Fibroblast of gingiva (primary cell): ENCODE results near the gene USP36.

ENCODE experiments used
- DNase-seq: peaks from one replicate; pipeline ENCODE4 v3.0.0-alpha.2; 2011; ENCODE audit warnings: low read depth

Gene USP36

DNA sequence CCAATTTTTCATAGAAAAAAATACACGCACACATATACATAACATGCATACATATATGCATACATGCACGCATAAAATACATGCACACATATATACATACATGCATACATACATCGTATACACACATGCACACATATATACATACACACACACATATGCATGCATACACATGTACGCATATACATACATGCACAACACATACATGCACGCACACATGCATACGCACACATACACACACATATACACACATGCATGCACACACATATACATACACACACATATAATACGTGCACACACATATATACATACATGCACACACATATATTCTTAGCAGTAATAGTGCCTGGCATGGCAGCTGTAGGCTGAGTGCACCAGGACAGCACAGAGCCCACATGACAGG lies 24.9 kb downstream of the USP36 start:
- DNase-seq = no peak

DNA sequence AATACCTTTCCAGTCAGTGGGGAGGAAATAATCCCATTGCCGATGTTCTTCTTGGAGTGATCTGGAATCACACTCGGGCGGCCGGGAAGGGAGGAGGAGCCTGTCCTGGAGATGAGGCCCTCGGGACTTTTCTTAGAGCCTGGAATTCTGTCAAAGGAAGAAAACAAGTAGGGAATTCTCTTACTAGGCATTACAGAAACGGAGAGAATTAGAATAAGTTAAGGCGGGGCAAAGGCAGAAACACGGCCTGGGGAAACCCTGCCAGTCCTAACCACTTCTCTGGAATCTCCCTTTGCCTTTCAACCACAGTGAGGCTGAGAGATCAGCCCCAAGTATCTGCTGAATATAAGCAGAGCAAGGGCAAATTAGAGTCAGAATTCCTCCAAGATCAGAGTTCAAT lies 27.8 kb downstream of the USP36 start:
- DNase-seq = no peak

DNA sequence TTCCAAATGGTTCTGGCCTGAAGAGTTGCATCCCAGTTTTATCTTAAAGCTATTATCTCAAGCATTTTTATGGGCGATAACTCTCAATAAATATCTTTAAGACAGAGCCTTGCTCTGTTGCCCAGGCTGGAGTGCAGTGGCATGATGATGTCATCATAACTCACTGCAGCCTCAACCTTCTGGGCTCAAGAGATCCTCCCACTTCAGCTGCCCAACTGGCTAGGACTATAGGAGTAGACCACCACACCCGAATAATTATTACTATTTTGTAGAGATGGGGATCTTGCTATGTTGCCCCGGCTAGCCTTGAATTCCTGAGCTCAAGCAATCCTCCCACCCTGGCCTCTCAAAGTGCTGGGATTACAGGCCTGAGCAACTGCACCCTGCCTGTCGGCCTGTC lies 32.5 kb downstream of the USP36 start:
- DNase-seq = no peak

DNA sequence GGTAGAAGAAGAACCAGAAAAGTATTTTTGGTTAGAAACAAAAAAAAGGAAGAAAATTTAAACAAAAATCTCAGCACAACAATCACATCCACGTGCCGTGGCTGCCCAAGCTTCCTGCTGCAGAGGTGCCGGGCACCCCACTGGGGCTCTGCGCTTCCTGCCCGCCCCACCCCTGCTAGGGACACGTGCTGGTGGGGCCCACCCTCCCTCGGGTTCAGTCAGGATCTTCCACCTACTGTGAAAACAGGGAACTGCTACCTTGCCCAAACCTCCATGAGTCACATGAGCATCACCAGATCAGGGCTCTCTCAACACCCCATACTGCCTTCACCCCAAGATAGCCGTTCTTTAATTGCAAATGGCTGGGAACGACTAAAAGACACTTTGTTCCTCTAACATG lies 34.2 kb downstream of the USP36 start:
- DNase-seq = no peak

DNA sequence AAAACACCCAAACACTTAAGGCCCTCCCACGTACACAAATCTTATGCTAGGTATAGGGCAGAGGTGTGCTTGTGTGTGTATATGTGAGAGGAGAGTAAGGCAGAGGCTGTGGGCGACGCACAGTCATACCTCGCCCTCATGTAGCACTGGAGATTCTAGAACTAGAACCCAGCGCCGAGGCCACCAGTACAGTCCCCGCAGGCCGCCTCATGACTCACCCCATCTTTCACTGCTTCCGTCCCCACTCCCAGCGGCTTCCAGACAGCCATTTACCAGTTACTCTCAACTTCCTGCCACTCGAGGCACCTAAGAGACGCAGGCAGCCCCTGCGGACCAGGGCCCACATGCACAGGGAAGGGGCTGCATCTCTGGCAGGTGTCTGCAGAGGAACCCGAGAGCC lies 35.3 kb downstream of the USP36 start:
- no peak for DNase-seq

DNA sequence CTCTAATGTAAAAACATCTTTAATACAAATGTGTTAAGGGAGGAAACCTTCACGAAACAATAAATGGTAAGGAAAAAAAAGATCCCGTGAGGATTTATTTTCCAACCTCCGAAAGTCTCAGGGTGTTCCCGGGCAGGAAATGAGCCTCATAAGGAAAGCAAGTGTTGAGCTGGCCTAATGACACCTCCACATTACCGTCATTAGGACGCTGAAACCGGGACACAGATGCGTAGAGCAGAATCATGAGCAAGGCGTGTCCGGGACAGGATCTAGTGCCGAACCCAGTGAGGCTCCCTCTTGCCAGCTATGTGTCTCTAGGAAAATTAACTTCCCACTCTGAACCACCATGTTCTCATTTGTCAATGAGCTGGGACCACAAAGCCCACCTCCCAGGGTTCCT lies 35.8 kb downstream of the USP36 start:
- no peak for DNase-seq

DNA sequence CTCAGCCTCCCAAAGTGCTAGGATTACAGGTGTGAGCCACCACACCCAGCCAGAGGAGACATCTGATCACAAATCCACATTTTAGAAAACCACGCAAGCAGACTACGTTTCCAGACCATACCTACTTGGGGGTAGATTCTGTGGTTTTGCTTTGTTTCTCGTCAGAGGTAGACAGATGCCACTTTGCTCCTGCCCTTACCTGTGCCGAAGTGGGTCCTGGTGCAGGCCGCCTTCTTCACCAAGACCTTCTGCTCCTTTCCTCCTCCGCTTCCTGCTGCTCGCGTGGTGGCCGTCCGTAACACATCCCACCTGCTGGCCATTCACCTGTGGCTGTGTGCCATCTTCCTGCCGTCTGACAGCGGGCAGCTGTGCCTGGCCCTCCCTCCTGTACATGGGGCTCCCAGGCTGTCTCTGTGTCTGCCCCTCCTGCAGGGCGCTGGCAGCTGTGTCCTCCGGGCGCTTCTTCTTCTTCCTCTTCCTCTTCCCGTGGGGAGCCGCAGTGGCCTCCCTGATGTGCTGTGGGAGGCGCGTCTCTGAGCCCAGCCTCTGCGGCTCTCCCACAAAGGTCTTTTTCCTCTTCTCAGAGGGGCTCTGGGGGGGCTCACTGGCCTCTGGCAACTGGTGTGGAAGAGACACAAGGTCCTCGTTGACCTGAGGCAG lies 37.3 kb downstream of the USP36 start:
- DNase-seq = no peak

DNA sequence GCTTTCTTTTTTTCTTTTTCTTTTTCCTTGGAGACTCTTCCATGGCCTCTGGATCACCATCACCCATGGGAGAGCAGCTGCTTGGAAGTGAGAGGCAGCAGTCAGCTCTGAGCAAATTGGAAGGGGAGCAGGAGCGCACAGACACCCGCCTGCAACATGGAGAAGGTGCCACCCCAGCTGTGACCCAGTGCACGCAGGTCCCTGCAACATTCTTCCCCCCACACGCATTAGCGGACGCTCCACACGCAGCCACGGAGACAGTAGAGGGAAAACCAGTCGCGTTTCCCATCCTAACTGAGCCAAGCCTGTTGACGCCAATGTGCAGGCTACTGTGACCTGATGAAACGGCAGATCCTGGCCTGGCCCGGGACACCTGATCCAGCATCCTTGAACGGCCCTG lies 38.2 kb downstream of the USP36 start:
- DNase-seq = no peak

DNA sequence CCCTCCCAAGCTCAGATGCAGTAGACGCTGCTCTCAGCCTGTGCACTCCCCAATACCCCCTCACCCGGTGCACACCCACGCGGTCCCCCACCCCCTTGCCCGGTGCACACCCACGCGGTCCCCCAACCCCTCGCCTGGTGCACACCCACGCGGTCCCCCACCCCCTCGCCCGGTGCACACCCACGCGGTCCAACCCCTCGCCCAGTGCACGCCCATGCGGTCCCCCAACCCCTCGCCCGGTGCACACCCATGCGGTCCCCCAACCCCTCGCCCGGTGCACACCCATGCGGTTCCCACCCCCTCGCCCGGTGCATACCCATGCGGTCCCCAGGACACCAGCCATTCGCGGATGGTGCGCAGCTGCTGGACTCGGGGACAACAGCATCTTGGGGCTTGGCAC lies 38.6 kb downstream of the USP36 start:
- no peak for DNase-seq

DNA sequence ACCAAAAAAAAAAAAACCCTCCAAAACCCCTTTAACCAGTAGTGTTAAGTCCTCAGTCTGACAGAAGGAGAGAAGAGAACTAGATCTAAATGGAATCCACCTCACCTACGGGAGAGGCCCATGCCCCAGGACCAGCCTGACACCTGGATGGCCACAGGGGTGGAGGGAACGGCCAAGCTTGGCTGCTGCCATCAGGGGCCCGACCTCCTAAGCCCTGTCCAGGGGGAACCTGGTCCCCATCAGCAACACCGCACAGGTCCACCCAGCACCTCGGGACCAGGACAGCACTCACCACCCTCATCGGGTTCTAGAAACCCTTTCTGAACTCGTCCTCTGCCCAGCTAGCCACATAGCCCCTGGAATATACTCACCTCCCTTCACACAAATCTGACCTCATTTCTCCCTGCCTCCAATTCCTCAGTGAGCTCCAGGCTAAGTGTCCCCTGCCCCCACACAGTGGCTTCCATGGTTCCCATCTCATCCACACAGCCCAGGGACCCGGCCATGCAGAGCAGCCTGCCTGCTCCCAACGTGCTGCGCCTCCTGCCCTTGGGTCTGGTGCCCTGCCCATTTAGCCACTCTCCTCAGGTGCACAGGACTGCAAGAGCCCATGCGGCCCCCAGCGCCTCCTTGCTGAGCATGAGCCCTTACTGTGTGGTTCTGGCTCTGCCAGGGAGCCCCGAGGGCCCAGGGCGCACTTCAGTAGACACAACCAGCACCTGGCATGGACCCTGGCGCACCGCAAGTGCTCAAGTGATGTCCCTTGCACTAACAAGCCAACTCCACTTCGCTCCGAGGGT lies 40.3 kb downstream of the USP36 start:
- no peak for DNase-seq

DNA sequence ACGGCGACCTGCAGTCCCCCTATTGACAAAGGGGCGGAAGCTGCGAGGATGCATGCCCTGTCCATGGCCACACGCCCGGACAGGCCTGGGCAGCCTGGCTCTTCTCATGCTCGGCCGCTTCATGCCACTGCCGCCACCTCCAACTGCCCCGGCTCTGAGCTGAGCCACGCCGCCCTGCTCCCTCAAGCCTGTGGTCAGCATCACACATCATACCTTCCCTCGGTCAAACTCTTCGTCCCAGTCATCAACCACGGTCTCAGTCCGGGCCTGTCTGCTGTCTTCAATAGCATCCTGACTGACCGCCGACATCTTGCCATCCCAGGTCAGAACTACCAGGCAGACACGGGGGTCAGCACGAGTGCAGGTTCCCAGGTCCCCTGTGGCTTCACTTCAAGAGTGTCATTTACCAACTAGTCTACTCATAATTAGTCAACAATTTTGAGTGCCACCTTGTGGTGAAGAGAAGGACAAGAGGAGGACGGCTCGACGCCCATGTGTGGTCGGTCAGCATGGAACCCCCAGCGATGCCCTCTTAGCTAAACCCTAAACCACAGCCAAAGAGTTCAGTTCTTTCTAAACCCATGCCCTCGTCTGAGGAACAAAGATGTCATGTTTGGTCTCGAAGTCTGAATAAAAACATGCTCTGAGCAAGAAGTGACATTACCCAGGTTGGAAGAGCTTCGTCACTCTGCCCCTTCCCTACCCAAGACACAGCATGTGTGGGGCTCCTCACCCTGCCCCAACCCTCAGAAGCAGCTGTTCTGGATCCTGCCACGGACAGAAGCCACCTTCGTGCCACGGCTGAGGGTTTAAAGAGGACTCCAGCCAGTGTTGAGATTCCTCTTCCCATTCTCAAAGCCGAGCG lies 41.7 kb downstream of the USP36 start:
- DNase-seq = no peak

DNA sequence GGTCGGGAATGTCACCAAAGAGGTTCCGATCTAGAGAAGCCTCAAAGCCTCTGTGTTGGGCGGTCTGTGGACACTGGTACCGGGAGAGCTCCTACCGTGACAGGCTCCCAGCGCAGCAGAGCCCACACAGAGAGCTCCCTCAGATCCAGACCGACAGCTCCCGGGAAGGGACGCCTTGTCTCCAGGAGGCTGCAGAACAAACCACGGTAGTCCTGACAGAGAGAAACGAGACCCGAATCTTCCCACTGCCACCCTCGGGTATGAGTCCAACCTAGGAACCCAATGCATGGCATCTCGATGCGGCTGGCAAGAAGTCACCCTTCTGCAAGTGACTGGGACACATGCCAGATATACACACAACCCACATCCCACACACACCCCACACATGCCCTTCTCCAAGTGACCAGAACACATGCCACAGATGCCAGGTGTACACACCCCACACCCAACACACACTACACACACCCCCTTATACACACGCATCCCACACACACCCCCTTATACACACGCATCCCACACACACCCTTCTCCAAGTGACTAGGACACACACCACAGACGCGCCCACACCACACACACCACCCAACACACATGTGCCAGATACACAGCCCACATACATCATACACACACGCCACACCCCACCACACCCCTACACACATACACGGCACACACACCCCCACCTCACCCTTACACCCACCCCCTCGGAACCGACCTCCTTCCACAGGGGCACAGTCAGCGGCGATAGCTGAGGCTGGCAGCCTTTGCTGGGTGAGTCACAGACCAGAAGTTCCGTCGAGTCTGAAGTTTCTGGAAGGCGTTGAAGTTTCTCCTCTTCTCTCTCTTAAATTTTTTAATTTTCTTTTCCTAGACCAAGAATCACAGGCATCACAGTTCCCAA lies 42.7 kb downstream of the USP36 start:
- DNase-seq = no peak

DNA sequence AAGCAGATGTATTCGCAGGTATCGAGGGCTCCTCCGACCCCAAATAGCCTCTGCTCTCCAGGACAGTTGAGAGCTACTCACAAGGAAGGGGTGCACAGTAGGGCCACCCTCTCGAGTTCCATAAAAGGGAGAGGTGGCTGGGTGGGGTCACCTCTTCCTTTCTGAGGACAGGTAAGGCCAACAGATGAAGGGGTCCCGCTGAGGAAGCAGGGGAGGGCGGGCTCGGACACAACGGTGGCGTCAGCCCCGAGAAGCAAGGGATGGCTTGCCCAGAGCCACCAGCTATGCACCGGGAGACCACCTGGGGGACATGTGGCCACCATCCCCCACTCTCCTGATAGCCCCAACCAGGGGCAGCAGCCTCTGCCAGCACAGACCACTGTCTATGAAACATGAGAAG lies 43.4 kb downstream of the USP36 start:
- DNase-seq = no peak

DNA sequence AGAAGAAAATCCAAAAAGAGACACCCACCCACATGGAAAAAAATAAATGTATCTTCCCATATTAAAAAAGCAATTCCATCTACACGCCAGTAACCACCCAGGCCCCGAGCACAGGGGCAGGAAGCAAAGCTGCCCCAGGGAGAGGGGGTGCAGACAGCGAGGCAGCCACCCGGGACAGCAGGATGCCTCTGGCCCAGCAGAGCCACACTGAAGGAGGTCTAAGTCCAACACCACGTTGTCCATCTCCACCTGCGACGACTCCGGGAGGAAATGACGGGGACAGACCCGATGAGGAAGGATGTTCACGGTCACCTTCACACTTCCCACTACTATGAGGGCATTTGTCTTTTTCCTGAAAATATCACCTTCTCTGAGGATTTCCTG lies 44.1 kb downstream of the USP36 start:
- no peak for DNase-seq

DNA sequence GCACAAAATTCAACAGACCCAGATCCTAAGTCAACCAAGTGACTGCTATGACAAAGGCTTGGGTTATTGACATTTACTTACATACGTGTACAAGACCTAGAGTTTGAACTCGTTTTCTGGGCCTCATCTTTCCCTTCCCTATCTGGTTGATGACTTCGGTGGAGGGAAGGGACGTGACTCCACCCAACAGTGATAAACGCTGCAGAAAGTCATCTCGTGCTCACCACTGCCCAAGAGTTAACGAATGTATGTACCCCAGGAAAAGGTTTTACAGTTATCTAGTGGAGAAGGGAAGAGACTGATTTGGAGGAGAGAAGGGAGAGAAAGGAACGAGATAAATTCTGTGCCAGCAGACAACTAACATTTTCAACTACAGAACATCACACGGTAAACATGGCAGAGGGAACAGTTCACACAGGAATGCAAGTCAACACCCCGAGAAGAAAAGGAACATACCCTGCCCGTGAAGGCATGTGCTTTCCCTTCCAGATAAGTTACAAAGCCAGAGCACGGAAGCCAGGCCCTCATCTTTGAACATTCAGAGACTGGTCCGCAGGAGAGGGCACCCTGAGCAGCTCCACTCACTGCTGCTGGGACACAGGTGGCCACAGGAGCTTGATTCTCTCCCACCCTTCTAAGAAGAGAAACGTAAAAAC lies 44.6 kb downstream of the USP36 start:
- DNase-seq = no peak

DNA sequence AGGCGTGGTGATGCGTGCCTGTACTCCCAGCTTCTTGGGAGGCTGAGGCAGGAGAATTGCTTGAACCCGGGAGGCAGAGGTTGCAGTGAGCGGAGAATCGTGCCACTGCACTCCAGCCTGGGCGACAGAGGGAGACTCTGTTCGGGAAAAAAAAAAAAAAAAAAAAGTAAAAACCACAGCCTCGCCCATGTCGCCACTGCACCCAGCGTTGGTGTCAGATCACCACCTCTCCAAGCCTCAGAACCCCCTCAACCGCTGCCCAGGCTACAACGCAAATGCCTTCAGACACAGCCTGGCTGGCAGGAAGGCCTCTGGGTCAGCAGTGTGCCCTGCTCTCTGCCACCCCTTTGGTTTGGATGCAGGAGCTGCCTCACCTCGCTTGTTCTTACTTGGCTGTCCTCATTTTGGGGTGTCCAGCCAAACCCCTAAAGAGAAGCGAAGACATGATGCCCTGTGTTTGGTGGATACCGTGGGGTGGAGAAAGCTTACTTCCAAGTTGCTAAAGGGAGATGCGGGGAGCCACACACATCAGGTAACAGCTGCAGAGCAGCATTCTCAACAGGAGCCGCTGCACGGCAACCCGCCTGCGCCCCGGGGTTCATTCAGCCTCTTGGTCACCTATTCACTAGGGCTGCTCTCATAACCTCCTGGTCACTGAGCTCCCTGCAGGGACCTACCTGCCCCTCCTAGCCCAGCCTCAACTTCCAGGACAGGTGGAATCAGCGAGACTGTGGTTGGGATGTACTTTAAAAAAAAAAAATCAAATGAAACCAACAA lies 45.6 kb downstream of the USP36 start:
- DNase-seq = no peak

DNA sequence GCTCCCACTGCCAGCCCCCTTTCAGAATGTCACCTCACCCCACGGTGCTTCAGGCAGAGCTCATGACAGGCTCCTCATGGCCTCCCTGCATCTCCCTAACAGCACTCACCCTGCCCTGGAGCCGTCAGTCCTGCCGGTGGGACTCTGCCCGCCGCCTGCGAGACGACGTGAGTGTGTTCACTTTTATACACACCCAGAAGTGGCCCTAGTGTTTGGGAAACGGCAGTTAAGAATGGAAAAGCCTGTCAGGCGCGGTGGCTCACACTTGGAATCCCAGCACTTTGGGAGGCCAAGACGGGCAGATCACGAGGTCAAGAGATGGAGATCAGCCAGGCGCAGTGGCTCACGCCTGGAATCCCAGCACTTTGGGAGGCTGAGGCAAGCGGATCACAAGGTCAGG lies 46.2 kb downstream of the USP36 start:
- no peak for DNase-seq

DNA sequence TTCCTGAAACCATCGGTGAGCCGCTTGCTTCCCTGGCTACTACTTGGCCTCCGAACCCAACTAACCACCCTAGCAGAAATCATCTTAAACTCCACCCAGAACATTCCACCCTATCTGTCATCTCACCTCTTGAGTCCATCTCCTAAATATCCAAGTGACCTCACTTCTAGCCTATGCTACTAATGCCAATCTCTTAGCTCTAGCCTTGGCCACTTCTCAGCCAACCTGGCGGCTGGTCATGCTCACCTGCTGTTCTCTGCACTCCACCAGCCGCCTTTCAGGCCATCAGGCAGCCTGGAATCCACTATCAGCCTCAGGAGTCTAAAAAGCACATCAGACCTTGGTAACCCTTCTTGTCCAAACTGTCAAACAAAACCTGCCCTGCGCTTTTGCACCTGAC lies 46.6 kb downstream of the USP36 start:
- DNase-seq = no peak

DNA sequence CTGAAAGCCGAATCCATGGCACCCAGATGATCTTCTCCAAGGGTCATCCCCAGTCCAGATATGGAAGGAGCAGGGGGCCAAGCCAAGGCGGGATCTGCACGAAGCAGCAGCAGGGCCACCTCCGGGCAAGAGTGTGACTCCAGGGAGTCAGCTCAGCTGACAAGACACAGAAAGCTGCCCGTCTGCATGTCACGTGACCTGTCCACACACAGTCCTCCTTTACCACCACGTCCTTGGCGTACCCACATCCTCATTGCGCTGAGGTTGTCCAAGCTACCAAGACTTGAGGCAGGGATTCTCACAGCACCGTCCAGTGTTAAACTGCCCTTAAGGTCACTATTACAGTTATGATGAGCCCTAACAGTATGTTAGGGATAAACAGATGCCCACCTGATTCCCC lies 47.2 kb downstream of the USP36 start:
- DNase-seq = no peak

DNA sequence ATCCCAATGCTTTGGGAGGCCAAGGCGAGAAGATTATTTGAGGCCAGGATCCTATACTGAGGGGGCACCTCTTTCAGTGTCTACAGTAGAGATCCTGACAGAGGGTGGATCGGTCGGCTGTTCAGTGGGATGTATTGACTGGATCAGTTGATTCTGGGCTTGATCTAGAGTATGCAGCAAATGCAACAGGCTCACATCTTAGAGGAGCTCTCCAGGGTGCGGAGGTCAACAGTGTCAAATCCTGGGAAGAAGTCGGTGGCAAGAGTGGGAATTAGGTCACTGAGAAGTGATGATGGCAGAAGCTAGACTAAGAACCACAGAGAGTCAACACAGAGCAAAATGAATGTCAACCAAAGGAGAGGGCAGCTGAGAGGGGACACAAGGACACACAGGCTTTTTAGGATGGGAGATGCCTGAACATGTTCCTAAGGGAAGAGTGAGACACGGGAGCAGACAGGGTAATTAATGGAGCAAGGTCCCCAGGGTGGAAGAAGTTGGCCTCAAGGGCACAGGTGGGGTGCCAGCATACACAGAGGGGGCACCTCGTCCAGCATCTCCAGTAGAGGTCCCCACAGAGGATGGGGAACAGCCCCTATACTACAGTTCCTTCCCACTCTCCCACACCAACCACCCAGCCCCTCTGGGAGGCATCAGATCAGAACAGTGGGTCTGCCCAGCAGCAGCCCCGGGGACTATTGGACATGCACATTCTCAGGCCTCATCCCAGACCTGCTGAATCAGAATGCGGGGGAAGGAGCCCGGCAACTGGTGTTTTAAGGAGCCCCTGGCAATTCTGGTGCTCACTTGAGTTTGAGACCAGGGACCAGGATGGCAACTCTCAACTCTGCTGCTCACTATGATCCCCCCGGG lies 48.5 kb downstream of the USP36 start:
- no peak for DNase-seq
